Endodermal cell (in vitro differentiated cells): Measurements from ENCODE around the gene LIPN. TPM values are rescaled to one million over a fixed set of nuclear protein-coding genes. Genes with fewer than 3 reads are reported as not detected.

Source experiments
- DNase-seq: peaks from one replicate; pipeline ENCODE4 v3.0.0-alpha.2; 2017
- H3K27ac ChIP-seq: 2 replicates; pipeline ENCODE4 v1.5.1; 2013; ENCODE audit warnings: mild to moderate bottlenecking, low read depth, low read length, moderate library complexity
- H3K27me3 ChIP-seq: 2 replicates; pipeline ENCODE4 v1.6.1; 2013; ENCODE audit warnings: mild to moderate bottlenecking, low read length, moderate library complexity; ENCODE audit not compliant: insufficient read depth, control insufficient read depth, poor library complexity, severe bottlenecking
- H3K36me3 ChIP-seq: 2 replicates; pipeline ENCODE4 v1.7.0; 2013; ENCODE audit warnings: mild to moderate bottlenecking, low read length, moderate library complexity; ENCODE audit not compliant: control insufficient read depth, insufficient read depth
- H3K4me1 ChIP-seq: one replicate; pipeline ENCODE4 v1.7.0; 2013; ENCODE audit warnings: low read length; ENCODE audit not compliant: control insufficient read depth, insufficient read depth
- H3K4me3 ChIP-seq: 2 replicates; pipeline ENCODE4 v1.5.1; 2013; ENCODE audit warnings: mild to moderate bottlenecking, low read length, moderate library complexity
- H3K9ac ChIP-seq: 2 replicates; pipeline ENCODE4 v1.6.1; 2013; ENCODE audit warnings: mild to moderate bottlenecking, low read length, moderate library complexity; ENCODE audit not compliant: poor library complexity, severe bottlenecking; ENCODE audit errors: extremely low read depth
- H3K9me3 ChIP-seq: 2 replicates; pipeline ENCODE4 v1.6.1; 2013; ENCODE audit warnings: mild to moderate bottlenecking, low read length, moderate library complexity; ENCODE audit not compliant: control insufficient read depth
- H3K27ac Mint-ChIP-seq: 2 replicates; pipeline ENCODE4 v1.8.0; 2020; ENCODE audit warnings: mixed read lengths
- H3K27me3 Mint-ChIP-seq: 2 replicates; pipeline ENCODE4 v1.8.0; 2021; ENCODE audit warnings: mild to moderate bottlenecking, mixed read lengths; ENCODE audit not compliant: insufficient read depth
- H3K36me3 Mint-ChIP-seq: 2 replicates; pipeline ENCODE4 v1.8.0; 2020; ENCODE audit warnings: low read depth, mixed read lengths
- H3K4me1 Mint-ChIP-seq: 2 replicates; pipeline ENCODE4 v1.8.0; 2020; ENCODE audit warnings: mixed read lengths
- H3K4me3 Mint-ChIP-seq: 2 replicates; pipeline ENCODE4 v1.8.0; 2020; ENCODE audit warnings: mild to moderate bottlenecking, moderate library complexity, mixed read lengths
- H3K9me3 Mint-ChIP-seq: 2 replicates; pipeline ENCODE4 v1.8.0; 2020; ENCODE audit warnings: mild to moderate bottlenecking, mixed read lengths
- WGBS, 2 experiments: methylation state at CpG; one replicate each; pipeline versions ENCODE4 v1.1.5 to v1.1.7; 2013; ENCODE audit warnings: missing lambda C conversion rate in 2 of 2, mixed read lengths in 1 of 2; ENCODE audit not compliant: insufficient coverage in 1 of 2, insufficient read length in 1 of 2; 5-methylcytosine and 5-hydroxymethylcytosine counted together
- total RNA-seq, 2 donors: library from RNA; stranded (reverse); fragmentation: NEBNext Ultra II Directional in 1 of 2; extraction: Animal tissue kit (Norgen Biotek cat#: 25700) in 1 of 2; gene quantifications; 2 replicates in 1 of 2; 3 replicates in 1 of 2; pipeline ENCODE4 v1.2.1, GENCODE V29; 2021
- TF ChIP-seq, protein P1 (sequence below): fragments of 200-600 bp; sonication (generic); conservative IDR thresholded peaks from 2 replicates; pipeline ENCODE4 v1.5.0; 2021; ENCODE audit warnings: antibody characterized with exemption, mild to moderate bottlenecking

The LIPN gene
- total RNA-seq, 2 donors from 2014 or later = not detected

DNA sequence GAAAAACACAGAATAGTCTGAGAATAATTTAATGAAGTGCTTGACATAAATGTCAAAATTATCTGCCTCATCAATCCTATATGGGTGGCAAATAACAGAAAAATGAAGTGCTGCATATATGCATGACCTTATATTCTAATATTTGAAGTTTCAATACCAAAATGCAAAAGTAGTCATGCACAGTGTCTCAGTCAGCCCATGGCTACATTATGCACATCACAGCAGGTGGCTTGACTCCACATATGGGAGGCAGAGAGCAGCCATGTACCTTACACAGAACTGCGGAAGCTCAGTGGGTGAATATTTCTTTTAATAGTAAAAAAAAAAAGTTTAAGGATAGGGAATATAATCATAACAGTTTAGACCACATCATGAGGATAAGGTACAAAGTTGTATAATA, 17.4 kb upstream of the LIPN start:
- H3K27me3 ChIP-seq = no peaks in the 10 kb centered on the region
- H3K9ac ChIP-seq = no peak overlapping the region
- no peak overlapping the region for H3K27ac ChIP-seq
- TF ChIP-seq, protein P1, sequence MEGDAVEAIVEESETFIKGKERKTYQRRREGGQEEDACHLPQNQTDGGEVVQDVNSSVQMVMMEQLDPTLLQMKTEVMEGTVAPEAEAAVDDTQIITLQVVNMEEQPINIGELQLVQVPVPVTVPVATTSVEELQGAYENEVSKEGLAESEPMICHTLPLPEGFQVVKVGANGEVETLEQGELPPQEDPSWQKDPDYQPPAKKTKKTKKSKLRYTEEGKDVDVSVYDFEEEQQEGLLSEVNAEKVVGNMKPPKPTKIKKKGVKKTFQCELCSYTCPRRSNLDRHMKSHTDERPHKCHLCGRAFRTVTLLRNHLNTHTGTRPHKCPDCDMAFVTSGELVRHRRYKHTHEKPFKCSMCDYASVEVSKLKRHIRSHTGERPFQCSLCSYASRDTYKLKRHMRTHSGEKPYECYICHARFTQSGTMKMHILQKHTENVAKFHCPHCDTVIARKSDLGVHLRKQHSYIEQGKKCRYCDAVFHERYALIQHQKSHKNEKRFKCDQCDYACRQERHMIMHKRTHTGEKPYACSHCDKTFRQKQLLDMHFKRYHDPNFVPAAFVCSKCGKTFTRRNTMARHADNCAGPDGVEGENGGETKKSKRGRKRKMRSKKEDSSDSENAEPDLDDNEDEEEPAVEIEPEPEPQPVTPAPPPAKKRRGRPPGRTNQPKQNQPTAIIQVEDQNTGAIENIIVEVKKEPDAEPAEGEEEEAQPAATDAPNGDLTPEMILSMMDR = no peak
- Mint-ChIP-seq H3K27ac (no peak overlapping the region), H3K36me3 (no peaks in the 10 kb centered on the region), H3K27me3 (peaks cover 24% of the 10 kb centered on the region), H3K4me1 (no peaks in the 10 kb centered on the region), H3K4me3 (no peak overlapping the region), H3K9me3 (no peaks in the 10 kb centered on the region)
- no CpG with 5 or more reads among the region's 1 CpG for WGBS, 2 experiments
- no peak overlapping the region for H3K4me3 ChIP-seq
- no peak for DNase-seq
- H3K36me3 ChIP-seq = no peaks in the 10 kb centered on the region
- no peaks in the 10 kb centered on the region for H3K9me3 ChIP-seq
- no peaks in the 10 kb centered on the region for H3K4me1 ChIP-seq

DNA sequence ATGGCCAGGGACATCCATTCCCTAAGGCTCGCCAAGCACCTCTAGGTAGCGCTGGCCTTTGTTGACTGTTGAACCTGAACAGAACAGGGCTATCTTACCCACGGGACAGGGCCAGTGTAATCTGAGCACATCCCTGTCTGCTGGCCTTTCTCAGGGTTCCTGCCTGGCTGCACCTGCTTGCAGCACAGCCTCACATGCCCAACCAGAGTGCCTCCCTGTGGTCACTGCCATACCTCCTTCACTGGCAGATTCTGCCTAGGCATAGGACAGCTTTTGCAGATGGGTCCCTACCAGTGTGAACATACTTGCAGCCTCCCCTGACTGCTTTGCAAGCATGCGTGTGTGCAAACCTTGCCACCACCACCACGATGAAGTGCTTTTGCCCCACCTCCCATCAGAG, 15.8 kb upstream of the LIPN start:
- WGBS, 2 experiments = 82% methylated on average over 4 to 5 of the region's 5 CpGs
- no peak overlapping the region for H3K27ac Mint-ChIP-seq
- no peaks in the 10 kb centered on the region for H3K4me1 Mint-ChIP-seq

DNA sequence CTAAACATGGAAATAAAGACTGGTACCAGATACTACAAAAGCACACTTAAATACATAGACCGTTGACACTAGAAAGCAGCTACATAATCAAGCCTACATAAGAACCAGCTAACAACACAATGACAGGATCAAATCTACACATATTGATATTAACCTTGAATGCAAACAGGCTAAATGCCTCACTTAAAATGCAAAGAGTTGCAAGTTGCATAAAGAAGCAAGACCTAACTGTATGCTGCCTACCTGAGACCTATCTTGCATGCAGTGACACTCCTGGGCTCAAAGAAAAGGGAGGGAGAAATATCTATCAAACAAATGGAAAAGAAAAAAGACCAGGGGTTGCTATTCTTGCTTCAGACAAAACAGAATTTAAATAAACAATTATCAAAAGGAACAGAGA, 14.2 kb upstream of the LIPN start:
- H3K27me3 Mint-ChIP-seq = peaks cover 24% of the 10 kb centered on the region
- H3K27ac ChIP-seq = no peak overlapping the region
- no peaks in the 10 kb centered on the region for H3K4me1 ChIP-seq
- no peaks in the 10 kb centered on the region for H3K9me3 ChIP-seq
- TF ChIP-seq, protein P1 = no peak
- DNase-seq = no peak
- no peaks in the 10 kb centered on the region for H3K27me3 ChIP-seq
- no peak overlapping the region for H3K4me3 ChIP-seq
- H3K9ac ChIP-seq = no peak overlapping the region
- WGBS, 2 experiments = 100% methylated on average over 1 of the region's 1 CpG
- no peaks in the 10 kb centered on the region for H3K36me3 Mint-ChIP-seq
- H3K4me1 Mint-ChIP-seq = no peaks in the 10 kb centered on the region
- H3K4me3 Mint-ChIP-seq = no peak overlapping the region
- H3K36me3 ChIP-seq = no peaks in the 10 kb centered on the region
- no peak overlapping the region for H3K27ac Mint-ChIP-seq
- H3K9me3 Mint-ChIP-seq = peaks cover 15% of the 10 kb centered on the region

More for the DNA sequence above, 15.8 kb upstream of the LIPN start:
- Histone ChIP-seq H3K9ac (no peak overlapping the region), H3K27me3 (no peaks in the 10 kb centered on the region), H3K9me3 (no peaks in the 10 kb centered on the region), H3K27ac (no peak overlapping the region), H3K36me3 (no peaks in the 10 kb centered on the region), H3K4me3 (no peak overlapping the region), H3K4me1 (no peaks in the 10 kb centered on the region)
- H3K27me3 Mint-ChIP-seq = peaks cover 27% of the 10 kb centered on the region
- peak; percentile 76 for DNase-seq
- no peaks in the 10 kb centered on the region for H3K36me3 Mint-ChIP-seq
- TF ChIP-seq, protein P1 = peak; percentile 44
- no peak overlapping the region for H3K4me3 Mint-ChIP-seq
- peaks cover 7% of the 10 kb centered on the region for H3K9me3 Mint-ChIP-seq
